Adrenal gland (tissue), 5 donors: ENCODE results near the gene GALE.

Source experiments
- POLR2A ChIP-seq, 2 donors: fragments of 450-650 bp; IDR thresholded peaks; one replicate each; pipeline ENCODE4 v1.6.1; 2017; ENCODE audit warnings: antibody characterized with exemption in 2 of 2, mild to moderate bottlenecking in 2 of 2, moderate library complexity in 1 of 2
- TF ChIP-seq, protein P1 (sequence below), 6 experiments: fragments of 450-650 bp in 4 of 6; fragments of 200-600 bp in 2 of 6; sonication (generic) in 1 of 6; IDR thresholded peaks; 1 replicate in 5 of 6; 2 replicates in 1 of 6; pipeline versions ENCODE4 v1.5.1 to v1.8.0; 2016 to 2021; ENCODE audit warnings: antibody characterized with exemption in 6 of 6, mild to moderate bottlenecking in 2 of 6, moderate library complexity in 1 of 6
- donor health status: DM: no; HTN: no; CAD: no.

DNA sequence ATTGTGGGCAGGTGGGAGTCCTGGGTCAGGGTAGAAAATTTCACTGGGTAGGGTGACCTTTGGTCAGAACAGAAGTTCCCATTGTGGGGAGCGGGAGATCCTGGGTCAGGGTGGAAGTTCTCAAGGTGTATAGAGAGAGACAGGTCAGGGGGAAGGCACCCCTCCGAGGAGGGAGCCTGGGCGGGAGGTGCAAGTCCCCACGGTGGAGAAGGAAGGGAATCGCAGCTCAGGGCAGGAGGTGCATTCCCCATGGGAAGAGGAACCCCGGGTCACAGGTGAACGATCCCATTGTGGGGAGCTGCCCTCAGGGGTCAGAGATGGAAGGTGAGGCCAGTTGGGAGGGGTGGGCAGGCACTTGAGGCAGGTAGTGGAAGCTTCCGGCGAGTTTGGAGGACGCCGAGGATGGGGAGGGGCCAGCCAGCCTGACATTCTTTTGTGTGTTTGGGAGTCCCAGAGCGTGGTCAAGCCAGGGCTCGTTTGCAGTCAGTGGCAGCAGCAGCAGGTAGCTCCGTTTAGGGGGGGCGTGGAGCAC lies 9.0 kb downstream of the GALE start:
- no peak for TF ChIP-seq POLR2A (IDR thresholded peaks at IDR 0.05)
- TF ChIP-seq, protein P1, sequence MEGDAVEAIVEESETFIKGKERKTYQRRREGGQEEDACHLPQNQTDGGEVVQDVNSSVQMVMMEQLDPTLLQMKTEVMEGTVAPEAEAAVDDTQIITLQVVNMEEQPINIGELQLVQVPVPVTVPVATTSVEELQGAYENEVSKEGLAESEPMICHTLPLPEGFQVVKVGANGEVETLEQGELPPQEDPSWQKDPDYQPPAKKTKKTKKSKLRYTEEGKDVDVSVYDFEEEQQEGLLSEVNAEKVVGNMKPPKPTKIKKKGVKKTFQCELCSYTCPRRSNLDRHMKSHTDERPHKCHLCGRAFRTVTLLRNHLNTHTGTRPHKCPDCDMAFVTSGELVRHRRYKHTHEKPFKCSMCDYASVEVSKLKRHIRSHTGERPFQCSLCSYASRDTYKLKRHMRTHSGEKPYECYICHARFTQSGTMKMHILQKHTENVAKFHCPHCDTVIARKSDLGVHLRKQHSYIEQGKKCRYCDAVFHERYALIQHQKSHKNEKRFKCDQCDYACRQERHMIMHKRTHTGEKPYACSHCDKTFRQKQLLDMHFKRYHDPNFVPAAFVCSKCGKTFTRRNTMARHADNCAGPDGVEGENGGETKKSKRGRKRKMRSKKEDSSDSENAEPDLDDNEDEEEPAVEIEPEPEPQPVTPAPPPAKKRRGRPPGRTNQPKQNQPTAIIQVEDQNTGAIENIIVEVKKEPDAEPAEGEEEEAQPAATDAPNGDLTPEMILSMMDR (IDR thresholded peaks at IDR 0.05): peak in 1 of 6 experiments; percentile 9
